ENCODE data around the gene MED25. TPM values are rescaled to one million over a fixed set of nuclear protein-coding genes. Genes with fewer than 3 reads are reported as not detected.

The MED25 gene
- total and polyA plus RNA-seq, 2 of the 8 experiments (the other 6 are each of a cell fraction or from before 2014, with no cell fraction given), result 21.6 to 71.4 TPM

GRCh38 chr19:49862391-49863253 is 44.5 kb downstream of the MED25 start (continued):
- TF ChIP-seq PHF8 (conservative IDR thresholded peaks at IDR 0.05; ENCODE audit: low read depth, low read length), result no peak
- no peak for TF ChIP-seq SIRT6 (IDR thresholded peaks at IDR 0.05; ENCODE audit: low read length)
- TF ChIP-seq USF2 (IDR thresholded peaks at IDR 0.05; ENCODE audit: low read length), result no peak
- no peak for TF ChIP-seq BRCA1 (IDR thresholded peaks at IDR 0.05; ENCODE audit: low read depth, low read length)
- peak; percentile 61 to 73 (median 65) for TF ChIP-seq CTCF (IDR thresholded peaks at IDR 0.05; ENCODE audit: control extremely low read depth in 1 of 3, insufficient read depth in 1 of 3, low read depth in 1 of 3, low read length in 3 of 3)
- TF ChIP-seq MAFK (IDR thresholded peaks at IDR 0.05; ENCODE audit: low read depth, low read length), result no peak
- no peak for TF ChIP-seq GABPA (IDR thresholded peaks at IDR 0.05; ENCODE audit: borderline replicate concordance, insufficient read depth, low read length)
- no peak for TF ChIP-seq KDM5A (IDR thresholded peaks at IDR 0.05; ENCODE audit: low read length)
- no peak for TF ChIP-seq CBX8 (IDR thresholded peaks at IDR 0.05; ENCODE audit: borderline replicate concordance, low read depth, low read length)
- no peak for TF ChIP-seq CEBPB (IDR thresholded peaks at IDR 0.05; ENCODE audit: low read depth, low read length)
- TF ChIP-seq RXRA (IDR thresholded peaks at IDR 0.05; ENCODE audit: insufficient read depth, low read depth, low read length), result no peak
- TF ChIP-seq E2F6 (IDR thresholded peaks at IDR 0.05), result no peak
- no peak for TF ChIP-seq RBBP5 (IDR thresholded peaks at IDR 0.05; ENCODE audit: borderline replicate concordance, low read depth, low read length)
- no peak for TF ChIP-seq SUZ12 (IDR thresholded peaks at IDR 0.05; ENCODE audit: low read length)
- 0 out of 2 replicates have a peak, but pooled peaks have one; percentile 29 for TF ChIP-seq SP1 (IDR thresholded peaks at IDR 0.05; ENCODE audit: low read depth, low read length)
- TF ChIP-seq JUN (IDR thresholded peaks at IDR 0.05; ENCODE audit: low read depth, low read length), result no peak
- 0 out of 2 replicates have a peak, but pooled peaks have one; percentile 20 for TF ChIP-seq CREB1 (IDR thresholded peaks at IDR 0.05)
- no peak for TF ChIP-seq BCL11A (IDR thresholded peaks at IDR 0.05; ENCODE audit: low read depth in 2 of 2, low read length in 2 of 2)
- TF ChIP-seq SP2 (IDR thresholded peaks at IDR 0.05; ENCODE audit: low read length), result no peak
